SK-N-SH (cell line): ENCODE measurements around the gene LRSAM1. TPM values are rescaled to one million over a fixed set of nuclear protein-coding genes. Genes with fewer than 3 reads are reported as not detected.

Source experiments
- CTCF ChIA-PET: fragments of 300-600, 350-600 bp; formaldehyde crosslinking; extraction: SDS; loops from one replicate; lab custom pipeline; 2021; lab: Yijun Ruan, JAX
- POLR2A ChIA-PET: fragments of 350-600 bp; sonication (Branson Sonifier 250); formaldehyde crosslinking; extraction: SDS; loops from one replicate; lab custom pipeline; 2020; ENCODE audit warnings: antibody characterized with exemption, inconsistent platforms; lab: Yijun Ruan, JAX
- DNase-seq: peaks from one replicate; pipeline ENCODE4 v3.0.0; 2012
- H2AFZ ChIP-seq: fragments of 200-600 bp; sonication (generic); 2 replicates; pipeline ENCODE4 v1.8.1; 2016; ENCODE audit warnings: antibody characterized with exemption, mild to moderate bottlenecking, low read depth
- H3F3A ChIP-seq: fragments of 200-600 bp; sonication (generic); replicated peaks from 2 replicates; pipeline ENCODE3; 2016; ENCODE audit warnings: antibody characterized with exemption, mild to moderate bottlenecking; ENCODE audit not compliant: insufficient read depth
- H3K27ac ChIP-seq, 2 experiments: fragments of 200-500 bp in 1 of 2; fragments of 200-600 bp in 1 of 2; sonication (Bioruptor generic) in 1 of 2; sonication (generic), shearing (Covaris generic) in 1 of 2; 2 replicates each; pipeline versions ENCODE4 v1.5.1 to v1.6.1; 2014 to 2016; ENCODE audit warnings: low read depth in 2 of 2, inconsistent platforms in 1 of 2, low read length in 1 of 2, mild to moderate bottlenecking in 1 of 2, mixed read lengths in 1 of 2
- H3K27me3 ChIP-seq: fragments of 200-600 bp; sonication (generic), shearing (Covaris generic); 2 replicates; pipeline ENCODE4 v1.6.1; 2016; ENCODE audit warnings: mixed run types; ENCODE audit not compliant: insufficient read depth
- H3K36me3 ChIP-seq, 2 experiments: fragments of 200-500 bp in 1 of 2; fragments of 200-600 bp in 1 of 2; sonication (Bioruptor generic) in 1 of 2; sonication (generic) in 1 of 2; replicated peaks in 1 of 2; 2 replicates each; pipeline versions ENCODE3 to v1.5.1; 2014 to 2016; ENCODE audit warnings: low read length in 1 of 2, mild to moderate bottlenecking in 1 of 2; ENCODE audit not compliant: insufficient read depth in 2 of 2, control insufficient read depth in 1 of 2
- H3K4me1 ChIP-seq, 2 experiments: fragments of 200-500 bp in 1 of 2; fragments of 200-600 bp in 1 of 2; sonication (Bioruptor generic) in 1 of 2; sonication (generic), shearing (Covaris generic) in 1 of 2; 2 replicates each; pipeline versions ENCODE4 v1.5.1 to v1.6.1; 2014 to 2016; ENCODE audit warnings: low read depth in 1 of 2, low read length in 1 of 2, mixed run types in 1 of 2; ENCODE audit not compliant: insufficient read depth in 2 of 2, control insufficient read depth in 1 of 2
- H3K4me2 ChIP-seq: fragments of 200-600 bp; sonication (generic), shearing (Covaris generic); 2 replicates; pipeline ENCODE4 v1.6.1; 2017; ENCODE audit warnings: mixed run types
- H3K4me3 ChIP-seq, 2 experiments: fragments of 200-500 bp in 1 of 2; fragments of 200-600 bp in 1 of 2; sonication (Bioruptor generic) in 1 of 2; sonication (generic), shearing (Covaris generic) in 1 of 2; 2 replicates each; pipeline versions ENCODE4 v1.5.1 to v1.8.1; 2014 to 2016; ENCODE audit warnings: low read depth in 2 of 2, inconsistent platforms in 1 of 2, low read length in 1 of 2, mild to moderate bottlenecking in 1 of 2, mixed read lengths in 1 of 2, moderate library complexity in 1 of 2
- H3K79me2 ChIP-seq: fragments of 200-600 bp; sonication (generic); 2 replicates; pipeline ENCODE4 v1.8.1; 2017; ENCODE audit warnings: mild to moderate bottlenecking; ENCODE audit not compliant: insufficient read depth
- H3K9ac ChIP-seq: fragments of 200-600 bp; sonication (generic); 2 replicates; pipeline ENCODE4 v1.6.1; 2017; ENCODE audit warnings: mixed run types
- H3K9me2 ChIP-seq: fragments of 200-600 bp; sonication (generic); 2 replicates; pipeline ENCODE4 v1.6.1; 2017; ENCODE audit warnings: mixed run types
- H3K9me3 ChIP-seq: fragments of 200-600 bp; sonication (generic); 2 replicates; pipeline ENCODE4 v1.6.1; 2017; ENCODE audit warnings: mixed run types, mild to moderate bottlenecking, moderate library complexity
- H4K20me1 ChIP-seq: fragments of 200-600 bp; sonication (generic); 2 replicates; pipeline ENCODE4 v1.6.1; 2017; ENCODE audit warnings: mild to moderate bottlenecking, mixed run types; ENCODE audit not compliant: insufficient read depth
- EP300 ChIP-seq, 2 experiments: IDR thresholded peaks; 2 replicates each; pipeline versions ENCODE4 v1.4.0 to v1.6.1; 2012; ENCODE audit warnings: borderline replicate concordance in 1 of 2, low read depth in 1 of 2, low read length in 1 of 2
- FOSL2 ChIP-seq: IDR thresholded peaks from 2 replicates; pipeline ENCODE4 v1.4.0; 2012; ENCODE audit warnings: low read depth, mild to moderate bottlenecking, moderate library complexity, borderline replicate concordance
- FOXJ3 ChIP-seq: sonication (generic); formaldehyde crosslinking; IDR thresholded peaks from 2 replicates; pipeline ENCODE4 v1.5.1; 2020; ENCODE audit warnings: mild to moderate bottlenecking, missing genetic modification reagents
- GABPA ChIP-seq: IDR thresholded peaks from 2 replicates; pipeline ENCODE4 v1.4.0; 2012; ENCODE audit warnings: low read depth, mild to moderate bottlenecking
- GATA2 ChIP-seq: sonication (generic); formaldehyde crosslinking; IDR thresholded peaks from 2 replicates; pipeline ENCODE4 v1.5.0; 2020; ENCODE audit warnings: mild to moderate bottlenecking, missing genetic modification reagents
- MEF2A ChIP-seq: IDR thresholded peaks from 2 replicates; pipeline ENCODE4 v1.4.0; 2012; ENCODE audit warnings: low read depth, borderline replicate concordance
- NFIC ChIP-seq: IDR thresholded peaks from 2 replicates; pipeline ENCODE4 v1.4.0; 2012; ENCODE audit warnings: borderline replicate concordance
- PBX3 ChIP-seq: IDR thresholded peaks from 2 replicates; pipeline ENCODE4; 2012
- RAD21 ChIP-seq: IDR thresholded peaks from 2 replicates; pipeline ENCODE4 v1.6.1; 2012; ENCODE audit warnings: mild to moderate bottlenecking, low read length
- REST ChIP-seq: IDR thresholded peaks from 2 replicates; pipeline ENCODE4 v1.6.1; 2012; ENCODE audit warnings: mild to moderate bottlenecking, low read depth, low read length, moderate library complexity
- SMC3 ChIP-seq: IDR thresholded peaks from 2 replicates; pipeline ENCODE4 v1.6.1; 2012; ENCODE audit warnings: low read depth, low read length, improper control_type of control experiment
- TEAD4 ChIP-seq: IDR thresholded peaks from 2 replicates; pipeline ENCODE4 v1.4.0; 2012; ENCODE audit warnings: mild to moderate bottlenecking, borderline replicate concordance; ENCODE audit not compliant: insufficient read depth
- WGBS: methylation state at CpG from one replicate; pipeline ENCODE4 v1.1.6; 2017; ENCODE audit warnings: low lambda C conversion rate; 5-methylcytosine and 5-hydroxymethylcytosine counted together
- polyA plus RNA-seq, 3 experiments: library from polyadenylated mRNA; depleted of rRNA; stranded (reverse); fragments of >200 nt; gene quantifications; 2 replicates each; pipeline ENCODE4 v1.2.3, GENCODE V29; 2012

The LRSAM1 gene
- polyA plus RNA-seq, 1 of the 3 experiments (the other 2 are of a cell fraction), result 8.0 TPM

- Histone ChIP-seq H3K9ac (no peak overlapping the region), H3K4me2 (no peak overlapping the region), H2AFZ (no peak overlapping the region), H3F3A (peaks cover 28% of the 10 kb centered on the region), H4K20me1 (no peaks in the 10 kb centered on the region), H3K9me3 (no peaks in the 10 kb centered on the region), H3K36me3 (peaks cover 34 to 69% of the 10 kb centered on the region in 2 experiments), H3K4me3 (no peak overlapping the region), H3K27ac (no peak overlapping the region), H3K79me2 (peaks cover 93% of the 10 kb centered on the region), H3K4me1 (peaks cover 0 to 3% of the 10 kb centered on the region in 2 experiments; a peak in 2 of 4 replicates), H3K27me3 (no peaks in the 10 kb centered on the region), H3K9me2 (no peaks in the 10 kb centered on the region)
- ChIA-PET POLR2A (no interaction called here), CTCF (interaction anchor here (1.3 kb wide), 1 partner anchor 75 kb away, joined by 4 read pairs; no protein-coding TSS in a partner anchor)
- 92% methylated on average over 2 of the region's 2 CpGs for WGBS
- DNase-seq, result no peak
- TF ChIP-seq EP300 (IDR thresholded peaks at IDR 0.05; ENCODE audit: borderline replicate concordance in 1 of 2, low read depth in 1 of 2, low read length in 1 of 2) (no peak), NFIC (no peak), PBX3 (no peak), SMC3 (no peak), GATA2 (CRISPR knock-in tag) (no peak), GABPA (no peak), RAD21 (no peak), MEF2A (no peak), FOSL2 (no peak), FOXJ3 (no peak)
Measured at GRCh38 chr9:127514468-127514867, 63.2 kb downstream of the LRSAM1 start.

- H3K4me3 ChIP-seq, result no peak overlapping the region
- TF ChIP-seq TEAD4 (no peak), REST (peak; percentile 85)
- TF ChIP-seq, all 33 proteins: peak for 1
- Histone ChIP-seq H4K20me1 (no peaks in the 10 kb centered on the region), H3K9ac (no peak overlapping the region), H3K27ac (peak overlapping the region in 1 of 2 experiments; percentile 99; a peak in 2 of 4 replicates), H3F3A (peaks cover 49% of the 10 kb centered on the region), H3K4me1 (peaks cover 8 to 27% of the 10 kb centered on the region in 2 experiments; a peak in 3 of 4 replicates), H3K36me3 (peaks cover 32 to 54% of the 10 kb centered on the region in 2 experiments), H2AFZ (no peak overlapping the region), H3K9me2 (no peaks in the 10 kb centered on the region), H3K79me2 (peaks cover 79% of the 10 kb centered on the region), H3K4me2 (no peak overlapping the region), H3K9me3 (no peaks in the 10 kb centered on the region), H3K27me3 (no peaks in the 10 kb centered on the region)
- CTCF ChIA-PET, result interaction anchor here (0.7 to 2.5 kb wide), 3 partner anchors 10 to 68 kb away, joined by 3 to 18 read pairs (median 3); no protein-coding TSS in a partner anchor
- no peak for DNase-seq
- POLR2A ChIA-PET, result no interaction called here
- WGBS, result 88% methylated on average over 25 of the region's 26 CpGs
Measured at GRCh38 chr9:127516835-127517607, 65.7 kb downstream of the LRSAM1 start.
